ENCODE results near the gene EGR4.

The EGR4 gene

GRCh38 chr2:73243884-73244570 lies 49.3 kb downstream of the EGR4 start:
- no peak for DNase-seq (ENCODE audit: low read depth)
- H3K4me3 ChIP-seq (ENCODE audit: low read depth, low read length), result no peak overlapping the region
- TF ChIP-seq MAX (IDR thresholded peaks at IDR 0.05; ENCODE audit: low read depth, low read length) (no peak), CTCF (IDR thresholded peaks at IDR 0.05; ENCODE audit: low read depth, low read length) (no peak), POLR2A (IDR thresholded peaks at IDR 0.05; ENCODE audit: extremely low read depth, insufficient read length) (no peak), MYC (IDR thresholded peaks at IDR 0.05; ENCODE audit: low read depth, low read length) (no peak)
